ENCODE results near the gene IQSEC2. TPM values are rescaled to one million over a fixed set of nuclear protein-coding genes. Genes with fewer than 3 reads are reported as not detected.

Gene IQSEC2
- polyA plus RNA-seq, 1 donor, result 19.8 TPM

- DNase-seq, result no peak
These were observed 14.5 kb downstream of the IQSEC2 start for GRCh38 chrX:53266914-53267313.

GRCh38 chrX:53265771-53266574 is 15.4 kb downstream of the IQSEC2 start:
- DNase-seq, result no peak

- no peak for DNase-seq
These were observed 17.7 kb downstream of the IQSEC2 start for GRCh38 chrX:53263597-53264094.

- DNase-seq, result no peak
These were observed 18.4 kb downstream of the IQSEC2 start for GRCh38 chrX:53262918-53263394.

- DNase-seq, result no peak
These were observed 19.0 kb downstream of the IQSEC2 start for GRCh38 chrX:53262189-53262917.

- DNase-seq, result peak; percentile 11
These were observed 19.9 kb downstream of the IQSEC2 start for GRCh38 chrX:53261355-53261972.

- no peak for DNase-seq
These were observed 20.5 kb downstream of the IQSEC2 start for GRCh38 chrX:53260836-53261235.

GRCh38 chrX:53257670-53258423 is 23.5 kb downstream of the IQSEC2 start:
- no peak for DNase-seq

GRCh38 chrX:53257166-53257565 is 24.2 kb downstream of the IQSEC2 start:
- DNase-seq, result no peak

- DNase-seq, result no peak
These were observed 24.8 kb downstream of the IQSEC2 start for GRCh38 chrX:53256446-53257041.

- no peak for DNase-seq
These were observed 25.6 kb downstream of the IQSEC2 start for GRCh38 chrX:53255738-53256191.

- DNase-seq, result no peak
These were observed 26.6 kb downstream of the IQSEC2 start for GRCh38 chrX:53254570-53255461.

GRCh38 chrX:53253293-53254020 is 27.9 kb downstream of the IQSEC2 start:
- no peak for DNase-seq

GRCh38 chrX:53251307-53251706 is 30.1 kb downstream of the IQSEC2 start:
- no peak for DNase-seq

- no peak for DNase-seq
These were observed 30.8 kb downstream of the IQSEC2 start for GRCh38 chrX:53250556-53250955.

- no peak for DNase-seq
These were observed 31.9 kb downstream of the IQSEC2 start for GRCh38 chrX:53249408-53250042.

GRCh38 chrX:53247928-53248327 is 33.5 kb downstream of the IQSEC2 start:
- no peak for DNase-seq

- DNase-seq, result no peak
These were observed 35.2 kb downstream of the IQSEC2 start for GRCh38 chrX:53246231-53246630.

- DNase-seq, result no peak
These were observed 36.8 kb downstream of the IQSEC2 start for GRCh38 chrX:53244610-53245009.

GRCh38 chrX:53242310-53242709 is 39.1 kb downstream of the IQSEC2 start:
- DNase-seq, result no peak

Measured in hindlimb muscle (tissue), 1 donor.